Testis (tissue), 3 donors: ENCODE data around the gene TNRC6A. TPM values are rescaled to one million over a fixed set of nuclear protein-coding genes. Genes with fewer than 3 reads are reported as not detected.

ENCODE experiments used
- DNase-seq: peaks from one replicate; pipeline ENCODE4 v3.0.0-alpha.2; 2019
- H3K27ac ChIP-seq, 2 donors: fragments of 200-600 bp; sonication (generic); one replicate each; pipeline ENCODE4 v1.5.1; 2019
- H3K27me3 ChIP-seq: fragments of 200-600 bp; sonication (generic); one replicate; pipeline ENCODE4 v1.5.1; 2019
- H3K36me3 ChIP-seq: fragments of 200-600 bp; sonication (generic); one replicate; pipeline ENCODE4 v1.5.1; 2017; ENCODE audit warnings: low read depth; ENCODE audit errors: missing control alignments
- H3K4me1 ChIP-seq: fragments of 200-600 bp; sonication (generic); one replicate; pipeline ENCODE4 v1.5.1; 2019
- H3K4me3 ChIP-seq, 2 donors: fragments of 200-600 bp; sonication (generic); one replicate each; pipeline ENCODE4 v1.5.1; 2017 to 2019
- H3K9me3 ChIP-seq: fragments of 200-600 bp; sonication (generic); one replicate; pipeline ENCODE4 v1.5.1; 2017
- POLR2A ChIP-seq: fragments of 450-650 bp; IDR thresholded peaks from one replicate; pipeline ENCODE4 v1.6.1; 2017; ENCODE audit warnings: antibody characterized with exemption, mild to moderate bottlenecking, moderate library complexity
- WGBS, 2 donors: methylation state at CpG; one replicate each; pipeline ENCODE4 v1.1.5; 2018; 5-methylcytosine and 5-hydroxymethylcytosine counted together
- intact Hi-C: fragments of 100-400 bp; cut with DNase I; formaldehyde crosslinking; loops from one replicate; pipeline ENCODE4 v1.15.1; 2023; ENCODE audit warnings: low total_unique reads
- polyA plus RNA-seq: library from polyadenylated mRNA; stranded (reverse); fragments of 350-450 nt; fragmentation: Illumina TruSeq; extraction: RNeasy Lipid Tissue Mini Kit (QIAGEN cat#74804); gene quantifications from one replicate; pipeline ENCODE4 v1.2.3, GENCODE V29; 2014; ENCODE audit warnings: low read depth, low replicate concordance; ENCODE audit not compliant: insufficient read depth
- total RNA-seq, 2 donors: library from RNA; depleted of rRNA; stranded (reverse); fragments of >200 nt; gene quantifications; one replicate each; pipeline ENCODE4 v1.2.3, GENCODE V29; 2016
- TF ChIP-seq, protein P1 (sequence below), 3 experiments: fragments of 450-650 bp in 2 of 3; fragments of 200-600 bp in 1 of 3; sonication (generic) in 1 of 3; IDR thresholded peaks; one replicate each; pipeline ENCODE4 v1.5.1; 2016 to 2019; ENCODE audit warnings: antibody characterized with exemption in 3 of 3, mild to moderate bottlenecking in 2 of 3, moderate library complexity in 1 of 3

The TNRC6A gene
- total and polyA plus RNA-seq, 3 donors from 2014 or later = 32.3 to 103 (median 94.1) TPM

DNA sequence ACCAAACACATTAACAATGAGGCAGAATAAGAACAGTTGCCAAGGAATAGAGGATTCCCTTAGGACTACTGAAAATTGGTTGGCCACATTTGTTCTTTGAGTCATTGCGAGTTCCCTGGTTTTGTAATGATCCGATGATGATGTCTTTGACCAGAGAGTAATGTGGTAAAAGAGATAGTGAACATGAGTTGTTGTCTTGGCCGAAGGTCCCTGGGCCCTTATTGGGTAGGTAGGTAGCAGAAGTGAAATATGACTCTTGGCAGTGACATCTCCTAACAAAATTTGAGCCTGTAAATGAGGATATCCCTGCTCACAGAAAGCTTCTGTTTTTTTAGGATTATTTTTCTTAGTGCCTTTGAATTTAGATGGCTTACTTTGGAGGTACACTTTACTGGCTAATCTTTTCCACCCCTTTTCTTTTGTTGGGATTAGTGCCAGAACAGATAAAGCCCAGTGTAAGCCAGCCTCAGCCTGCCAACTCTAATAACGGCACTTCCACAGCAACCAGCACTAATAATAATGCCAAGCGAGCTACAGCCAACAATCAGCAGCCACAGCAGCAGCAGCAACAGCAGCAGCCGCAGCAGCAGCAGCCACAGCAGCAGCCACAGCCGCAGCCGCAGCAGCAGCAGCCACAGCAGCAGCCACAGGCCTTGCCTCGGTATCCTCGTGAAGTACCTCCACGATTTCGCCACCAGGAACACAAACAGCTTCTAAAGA is 47.2 kb downstream of the TNRC6A start:
- no peaks in the 10 kb centered on the region for H3K27me3 ChIP-seq

DNA sequence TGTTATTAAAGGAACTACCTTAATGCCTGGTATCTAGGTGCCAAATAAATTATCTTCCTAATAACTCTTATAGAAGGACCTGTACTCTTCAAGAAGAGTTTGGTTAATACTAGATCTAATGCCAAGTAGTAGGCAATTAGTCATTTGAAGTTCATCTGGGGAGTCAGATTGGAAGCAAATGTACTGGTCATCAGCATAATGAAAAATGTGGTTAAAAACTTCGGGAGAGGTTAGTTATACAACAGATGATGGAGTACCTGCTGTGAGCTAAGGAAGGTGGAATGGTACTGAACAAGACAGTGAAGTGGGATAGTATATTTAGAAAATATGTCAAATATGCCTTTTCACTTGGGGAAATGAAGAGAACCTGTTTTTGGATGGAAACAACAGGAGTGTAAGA is 49.2 kb downstream of the TNRC6A start:
- Histone ChIP-seq H3K4me1 (peaks cover 30% of the 10 kb centered on the region), H3K27ac (no peak overlapping the region), H3K27me3 (no peaks in the 10 kb centered on the region), H3K36me3 (no peaks in the 10 kb centered on the region), H3K9me3 (no peaks in the 10 kb centered on the region), H3K4me3 (no peak overlapping the region)
- DNase-seq = no peak
- intact Hi-C loops = no loop called here
- no peak for TF ChIP-seq POLR2A
- TF ChIP-seq, protein P1, sequence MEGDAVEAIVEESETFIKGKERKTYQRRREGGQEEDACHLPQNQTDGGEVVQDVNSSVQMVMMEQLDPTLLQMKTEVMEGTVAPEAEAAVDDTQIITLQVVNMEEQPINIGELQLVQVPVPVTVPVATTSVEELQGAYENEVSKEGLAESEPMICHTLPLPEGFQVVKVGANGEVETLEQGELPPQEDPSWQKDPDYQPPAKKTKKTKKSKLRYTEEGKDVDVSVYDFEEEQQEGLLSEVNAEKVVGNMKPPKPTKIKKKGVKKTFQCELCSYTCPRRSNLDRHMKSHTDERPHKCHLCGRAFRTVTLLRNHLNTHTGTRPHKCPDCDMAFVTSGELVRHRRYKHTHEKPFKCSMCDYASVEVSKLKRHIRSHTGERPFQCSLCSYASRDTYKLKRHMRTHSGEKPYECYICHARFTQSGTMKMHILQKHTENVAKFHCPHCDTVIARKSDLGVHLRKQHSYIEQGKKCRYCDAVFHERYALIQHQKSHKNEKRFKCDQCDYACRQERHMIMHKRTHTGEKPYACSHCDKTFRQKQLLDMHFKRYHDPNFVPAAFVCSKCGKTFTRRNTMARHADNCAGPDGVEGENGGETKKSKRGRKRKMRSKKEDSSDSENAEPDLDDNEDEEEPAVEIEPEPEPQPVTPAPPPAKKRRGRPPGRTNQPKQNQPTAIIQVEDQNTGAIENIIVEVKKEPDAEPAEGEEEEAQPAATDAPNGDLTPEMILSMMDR (IDR thresholded peaks at IDR 0.05) = no peak
- WGBS, 2 donors = 78 to 87% methylated on average over 1 of the region's 1 CpG

More for the DNA sequence above, 47.2 kb downstream of the TNRC6A start:
- no peaks in the 10 kb centered on the region for H3K36me3 ChIP-seq
- intact Hi-C loops = no loop called here
- TF ChIP-seq, protein P1 (IDR thresholded peaks at IDR 0.05) = no peak
- TF ChIP-seq POLR2A = no peak
- H3K4me1 ChIP-seq = peaks cover 30% of the 10 kb centered on the region
- no peak overlapping the region for H3K4me3 ChIP-seq
- H3K27ac ChIP-seq = no peak overlapping the region
- DNase-seq = no peak
- H3K9me3 ChIP-seq = no peaks in the 10 kb centered on the region
- WGBS, 2 donors = 57 to 72% methylated on average over 9 to 12 of the region's 12 CpGs

DNA sequence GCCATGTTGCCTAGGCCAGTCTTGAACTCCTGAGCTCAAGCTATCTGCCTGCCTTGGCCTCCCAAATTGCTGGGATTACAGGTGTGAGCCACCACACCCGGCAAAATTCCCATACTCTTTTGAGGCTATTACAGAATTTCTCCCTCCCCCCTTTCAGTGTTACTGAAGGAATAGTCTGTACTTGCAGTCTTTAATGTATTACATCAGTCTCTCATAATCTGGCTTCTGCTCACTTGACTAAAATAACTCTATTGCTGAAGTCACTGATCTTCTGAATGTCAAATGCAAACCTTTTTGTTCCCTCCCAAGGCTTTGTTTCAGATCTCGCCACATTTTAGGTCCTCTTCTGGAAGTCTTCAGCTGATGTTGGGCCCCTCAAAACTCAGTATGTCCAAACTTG is 51.8 kb downstream of the TNRC6A start:
- Histone ChIP-seq H3K4me1 (peaks cover 19% of the 10 kb centered on the region), H3K27me3 (no peaks in the 10 kb centered on the region), H3K36me3 (no peaks in the 10 kb centered on the region), H3K4me3 (no peak overlapping the region), H3K9me3 (no peaks in the 10 kb centered on the region), H3K27ac (no peak overlapping the region)
- intact Hi-C loops = no loop called here
- TF ChIP-seq POLR2A = no peak
- TF ChIP-seq, protein P1 (IDR thresholded peaks at IDR 0.05) = no peak
- 89 to 94% methylated on average over 2 of the region's 2 CpGs for WGBS, 2 donors
- no peak for DNase-seq

DNA sequence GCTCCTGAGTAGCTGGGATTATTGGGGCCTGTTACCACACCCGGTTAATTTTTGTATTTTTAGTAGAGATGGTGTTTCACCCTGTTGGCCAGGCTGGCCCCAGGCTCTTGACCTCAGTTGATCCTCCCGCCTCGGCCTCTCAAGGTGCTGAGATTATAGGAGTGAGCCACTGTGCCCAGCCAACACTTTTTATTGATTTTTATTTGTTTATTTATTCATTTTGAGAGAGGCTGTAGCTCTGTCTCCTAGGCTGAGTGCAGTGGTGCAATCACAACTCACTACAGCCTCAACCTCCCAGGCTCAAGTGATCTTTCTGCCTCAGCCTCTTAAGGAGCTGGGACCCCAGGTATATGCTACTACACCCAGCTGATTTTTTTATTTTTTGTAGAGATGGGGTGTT is 54.7 kb downstream of the TNRC6A start:
- peaks cover 7% of the 10 kb centered on the region for H3K4me1 ChIP-seq
- H3K27me3 ChIP-seq = no peaks in the 10 kb centered on the region
- no peak overlapping the region for H3K27ac ChIP-seq
- H3K9me3 ChIP-seq = no peaks in the 10 kb centered on the region
- intact Hi-C loops = no loop called here
- 94 to 95% methylated on average over 3 of the region's 3 CpGs for whole genome bisulfite sequencing, 2 donors
- no peaks in the 10 kb centered on the region for H3K36me3 ChIP-seq
- no peak for TF ChIP-seq POLR2A
- TF ChIP-seq, protein P1 (IDR thresholded peaks at IDR 0.05) = no peak
- DNase-seq = no peak
- H3K4me3 ChIP-seq = no peak overlapping the region

DNA sequence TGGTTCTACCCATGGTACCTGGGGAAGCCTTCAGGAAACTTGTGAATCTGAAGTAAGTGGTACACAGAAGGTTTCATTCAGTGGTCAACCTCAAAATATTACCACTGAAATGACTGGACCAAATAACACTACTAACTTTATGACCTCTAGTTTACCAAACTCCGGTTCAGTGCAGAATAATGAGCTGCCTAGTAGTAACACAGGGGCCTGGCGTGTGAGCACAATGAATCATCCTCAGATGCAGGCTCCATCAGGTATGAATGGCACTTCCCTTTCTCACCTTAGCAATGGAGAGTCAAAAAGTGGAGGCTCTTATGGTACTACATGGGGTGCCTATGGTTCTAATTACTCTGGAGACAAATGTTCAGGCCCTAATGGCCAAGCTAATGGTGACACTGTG is 60.4 kb downstream of the TNRC6A start:
- WGBS, 2 donors = 94 to 100% methylated on average over 2 of the region's 2 CpGs

More for the DNA sequence above, 60.4 kb downstream of the TNRC6A start:
- no peak for DNase-seq
- intact Hi-C loops = no loop called here
- no peaks in the 10 kb centered on the region for H3K27me3 ChIP-seq
- H3K4me3 ChIP-seq = no peak overlapping the region
- H3K9me3 ChIP-seq = no peaks in the 10 kb centered on the region
- H3K27ac ChIP-seq = no peak overlapping the region
- no peaks in the 10 kb centered on the region for H3K36me3 ChIP-seq
- TF ChIP-seq POLR2A = no peak
- TF ChIP-seq, protein P1 (IDR thresholded peaks at IDR 0.05) = no peak
- no peaks in the 10 kb centered on the region for H3K4me1 ChIP-seq
